ENCODE measurements around the gene CCS. TPM values are rescaled to one million over a fixed set of nuclear protein-coding genes. Genes with fewer than 3 reads are reported as not detected.

The CCS gene
- total and polyA plus RNA-seq, 9 of the 15 experiments (the other 6 are each of a cell fraction or from before 2014, with no cell fraction given), result 1.1 to 46.6 (median 26.8) TPM

DNA sequence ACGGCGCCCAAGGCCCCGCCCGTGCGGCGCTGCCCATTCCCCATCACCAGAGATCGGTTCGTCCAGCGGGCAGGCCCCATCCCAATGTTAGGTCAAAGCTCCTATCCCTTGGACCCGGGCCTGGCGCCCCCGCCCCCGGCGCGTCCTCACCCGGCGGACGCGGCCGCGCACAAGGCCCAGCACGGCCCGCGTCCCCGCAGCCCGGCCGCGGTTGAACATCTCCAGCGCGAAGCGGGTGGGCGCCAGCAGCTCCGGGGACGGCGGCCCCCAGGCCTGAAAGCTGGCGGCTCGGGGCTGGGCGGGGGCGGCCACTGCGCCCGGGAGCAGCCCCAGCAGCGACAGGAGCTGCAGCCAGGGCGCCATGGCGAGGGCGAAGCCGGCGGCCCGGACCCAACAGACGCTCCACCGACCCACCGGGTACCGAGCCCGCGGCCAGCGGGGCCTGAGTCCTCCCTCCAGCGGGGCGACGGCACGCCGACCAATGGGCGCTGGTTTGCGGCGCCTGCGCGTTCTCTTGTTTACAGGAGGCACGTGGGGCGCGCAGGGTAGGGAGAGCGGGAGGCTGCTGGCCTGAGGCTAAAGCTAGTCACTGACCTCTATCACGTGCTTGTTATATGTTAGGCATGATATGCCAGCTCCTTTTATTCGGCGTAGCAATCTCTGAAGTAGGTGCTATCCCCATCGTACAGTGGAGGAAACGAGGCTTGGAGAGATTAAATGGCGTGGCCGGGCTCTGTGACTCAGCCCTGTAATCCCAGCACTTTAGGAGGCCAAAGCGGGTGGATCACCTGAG, 24.7 kb upstream of the CCS start, which contains the start of gene CTSF (continued):
- TF ChIP-seq ZNF589 (CRISPR knock-in tag; IDR thresholded peaks at IDR 0.05; ENCODE audit: low read depth) (0 out of 2 replicates have a peak, but pooled peaks have one; percentile 48), ZC3H4 (CRISPR knock-in tag; IDR thresholded peaks at IDR 0.05; ENCODE audit: borderline replicate concordance) (no peak), ZNF699 (CRISPR knock-in tag; IDR thresholded peaks at IDR 0.05; ENCODE audit: insufficient replicate concordance) (no peak), L3MBTL2 (IDR thresholded peaks at IDR 0.05) (peak; percentile 99), ZNF583 (CRISPR knock-in tag; IDR thresholded peaks at IDR 0.05) (no peak), ZNF766 (CRISPR knock-in tag; conservative IDR thresholded peaks at IDR 0.05) (0 out of 2 replicates have a peak, but pooled peaks have one; percentile 12), DIDO1 (tag; IDR thresholded peaks at IDR 0.05; ENCODE audit: low read depth) (no peak), TAL1 (IDR thresholded peaks at IDR 0.05) (no peak), JUND (IDR thresholded peaks at IDR 0.05; ENCODE audit: borderline replicate concordance, low read depth, low read length) (0 out of 2 replicates have a peak, but pooled peaks have one; percentile 6), JUND (tag; IDR thresholded peaks at IDR 0.05; ENCODE audit: borderline replicate concordance, low read depth, low read length) (no peak), NCOA6 (IDR thresholded peaks at IDR 0.05) (no peak), ZNF217 (CRISPR knock-in tag; IDR thresholded peaks at IDR 0.05) (no peak), GABPA (tag; conservative IDR thresholded peaks at IDR 0.05; ENCODE audit: low read depth) (no peak), SMARCA5 (IDR thresholded peaks at IDR 0.05) (no peak), CBX3 (IDR thresholded peaks at IDR 0.05; ENCODE audit: borderline replicate concordance in 1 of 2, low read length in 2 of 2) (peak in 1 of 2 experiments; percentile 54; a peak in 1 of 3 replicates), POLR2AphosphoS5 (IDR thresholded peaks at IDR 0.05; ENCODE audit: control insufficient read depth, insufficient read depth, low read depth, low read length) (no peak), RBFOX2 (IDR thresholded peaks at IDR 0.05; ENCODE audit: low read depth, low read length) (peak; percentile 68; the same call in 1 of the 2 replicates)
- TF ChIP-seq, protein P1, sequence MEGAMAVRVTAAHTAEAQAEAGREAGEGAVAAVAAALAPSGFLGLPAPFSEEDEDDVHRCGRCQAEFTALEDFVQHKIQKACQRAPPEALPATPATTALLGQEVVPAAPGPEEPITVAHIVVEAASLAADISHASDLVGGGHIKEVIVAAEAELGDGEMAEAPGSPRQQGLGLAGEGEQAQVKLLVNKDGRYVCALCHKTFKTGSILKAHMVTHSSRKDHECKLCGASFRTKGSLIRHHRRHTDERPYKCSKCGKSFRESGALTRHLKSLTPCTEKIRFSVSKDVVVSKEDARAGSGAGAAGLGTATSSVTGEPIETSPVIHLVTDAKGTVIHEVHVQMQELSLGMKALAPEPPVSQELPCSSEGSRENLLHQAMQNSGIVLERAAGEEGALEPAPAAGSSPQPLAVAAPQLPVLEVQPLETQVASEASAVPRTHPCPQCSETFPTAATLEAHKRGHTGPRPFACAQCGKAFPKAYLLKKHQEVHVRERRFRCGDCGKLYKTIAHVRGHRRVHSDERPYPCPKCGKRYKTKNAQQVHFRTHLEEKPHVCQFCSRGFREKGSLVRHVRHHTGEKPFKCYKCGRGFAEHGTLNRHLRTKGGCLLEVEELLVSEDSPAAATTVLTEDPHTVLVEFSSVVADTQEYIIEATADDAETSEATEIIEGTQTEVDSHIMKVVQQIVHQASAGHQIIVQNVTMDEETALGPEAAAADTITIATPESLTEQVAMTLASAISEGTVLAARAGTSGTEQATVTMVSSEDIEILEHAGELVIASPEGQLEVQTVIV (CRISPR knock-in tag; IDR thresholded peaks at IDR 0.05; ENCODE audit: borderline replicate concordance), result no peak
- TF ChIP-seq, protein P2, sequence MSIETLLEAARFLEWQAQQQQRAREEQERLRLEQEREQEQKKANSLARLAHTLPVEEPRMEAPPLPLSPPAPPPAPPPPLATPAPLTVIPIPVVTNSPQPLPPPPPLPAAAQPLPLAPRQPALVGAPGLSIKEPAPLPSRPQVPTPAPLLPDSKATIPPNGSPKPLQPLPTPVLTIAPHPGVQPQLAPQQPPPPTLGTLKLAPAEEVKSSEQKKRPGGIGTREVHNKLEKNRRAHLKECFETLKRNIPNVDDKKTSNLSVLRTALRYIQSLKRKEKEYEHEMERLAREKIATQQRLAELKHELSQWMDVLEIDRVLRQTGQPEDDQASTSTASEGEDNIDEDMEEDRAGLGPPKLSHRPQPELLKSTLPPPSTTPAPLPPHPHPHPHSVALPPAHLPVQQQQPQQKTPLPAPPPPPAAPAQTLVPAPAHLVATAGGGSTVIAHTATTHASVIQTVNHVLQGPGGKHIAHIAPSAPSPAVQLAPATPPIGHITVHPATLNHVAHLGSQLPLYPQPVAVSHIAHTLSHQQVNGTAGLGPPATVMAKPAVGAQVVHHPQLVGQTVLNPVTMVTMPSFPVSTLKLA (conservative IDR thresholded peaks at IDR 0.05), result peak; percentile 100
- TF ChIP-seq, protein P3, sequence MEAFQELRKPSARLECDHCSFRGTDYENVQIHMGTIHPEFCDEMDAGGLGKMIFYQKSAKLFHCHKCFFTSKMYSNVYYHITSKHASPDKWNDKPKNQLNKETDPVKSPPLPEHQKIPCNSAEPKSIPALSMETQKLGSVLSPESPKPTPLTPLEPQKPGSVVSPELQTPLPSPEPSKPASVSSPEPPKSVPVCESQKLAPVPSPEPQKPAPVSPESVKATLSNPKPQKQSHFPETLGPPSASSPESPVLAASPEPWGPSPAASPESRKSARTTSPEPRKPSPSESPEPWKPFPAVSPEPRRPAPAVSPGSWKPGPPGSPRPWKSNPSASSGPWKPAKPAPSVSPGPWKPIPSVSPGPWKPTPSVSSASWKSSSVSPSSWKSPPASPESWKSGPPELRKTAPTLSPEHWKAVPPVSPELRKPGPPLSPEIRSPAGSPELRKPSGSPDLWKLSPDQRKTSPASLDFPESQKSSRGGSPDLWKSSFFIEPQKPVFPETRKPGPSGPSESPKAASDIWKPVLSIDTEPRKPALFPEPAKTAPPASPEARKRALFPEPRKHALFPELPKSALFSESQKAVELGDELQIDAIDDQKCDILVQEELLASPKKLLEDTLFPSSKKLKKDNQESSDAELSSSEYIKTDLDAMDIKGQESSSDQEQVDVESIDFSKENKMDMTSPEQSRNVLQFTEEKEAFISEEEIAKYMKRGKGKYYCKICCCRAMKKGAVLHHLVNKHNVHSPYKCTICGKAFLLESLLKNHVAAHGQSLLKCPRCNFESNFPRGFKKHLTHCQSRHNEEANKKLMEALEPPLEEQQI (IDR thresholded peaks at IDR 0.05), result no peak
- TF ChIP-seq, protein P4, sequence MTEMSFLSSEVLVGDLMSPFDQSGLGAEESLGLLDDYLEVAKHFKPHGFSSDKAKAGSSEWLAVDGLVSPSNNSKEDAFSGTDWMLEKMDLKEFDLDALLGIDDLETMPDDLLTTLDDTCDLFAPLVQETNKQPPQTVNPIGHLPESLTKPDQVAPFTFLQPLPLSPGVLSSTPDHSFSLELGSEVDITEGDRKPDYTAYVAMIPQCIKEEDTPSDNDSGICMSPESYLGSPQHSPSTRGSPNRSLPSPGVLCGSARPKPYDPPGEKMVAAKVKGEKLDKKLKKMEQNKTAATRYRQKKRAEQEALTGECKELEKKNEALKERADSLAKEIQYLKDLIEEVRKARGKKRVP (CRISPR knock-in tag; IDR thresholded peaks at IDR 0.05), result no peak
